HepG2 (cell line): ENCODE data around the gene NOX3. TPM values are rescaled to one million over a fixed set of nuclear protein-coding genes. Genes with fewer than 3 reads are reported as not detected.

Source experiments
- ARID5B ChIP-seq: IDR thresholded peaks from 2 replicates; pipeline ENCODE4 v1.4.0; 2020; ENCODE audit warnings: mild to moderate bottlenecking, missing genetic modification reagents
- DRAP1 ChIP-seq: IDR thresholded peaks from 2 replicates; pipeline ENCODE4 v1.6.1; 2016; ENCODE audit warnings: missing genetic modification reagents, missing compliant biosample characterization
- HMG20B ChIP-seq: conservative IDR thresholded peaks from 2 replicates; pipeline ENCODE4 v1.6.1; 2016; ENCODE audit warnings: missing genetic modification reagents, missing compliant biosample characterization
- NKX3-1 ChIP-seq: sonication (generic); formaldehyde crosslinking; IDR thresholded peaks from 2 replicates; pipeline ENCODE4 v1.5.0; 2020; ENCODE audit warnings: missing genetic modification reagents
- PRPF4 ChIP-seq: fragments of 200-400 bp; formaldehyde crosslinking; IDR thresholded peaks from 2 replicates; pipeline ENCODE4 v1.6.1; 2016; ENCODE audit warnings: low read length, low read depth; ENCODE audit not compliant: poor library complexity, severe bottlenecking
- RFX1 ChIP-seq: fragments of 450-650 bp; IDR thresholded peaks from 2 replicates; pipeline ENCODE4 v1.6.1; 2017
- TAF1 ChIP-seq: sonication (generic); formaldehyde crosslinking; IDR thresholded peaks from 2 replicates; pipeline ENCODE4 v1.4.0; 2020; ENCODE audit warnings: missing genetic modification reagents
- TMF1 ChIP-seq: sonication (generic); formaldehyde crosslinking; IDR thresholded peaks from 2 replicates; pipeline ENCODE4 v1.8.1; 2022; ENCODE audit warnings: low read depth, missing genetic modification reagents
- YEATS2 ChIP-seq: sonication (generic); formaldehyde crosslinking; IDR thresholded peaks from 2 replicates; pipeline ENCODE4 v1.4.0; 2020; ENCODE audit warnings: missing genetic modification reagents, borderline replicate concordance
- ZBTB14 ChIP-seq: sonication (generic); formaldehyde crosslinking; IDR thresholded peaks from 2 replicates; pipeline ENCODE4 v1.4.0; 2020; ENCODE audit warnings: missing genetic modification reagents
- ZHX1 ChIP-seq: sonication (generic); formaldehyde crosslinking; IDR thresholded peaks from 2 replicates; pipeline ENCODE4 v1.8.1; 2022; ENCODE audit warnings: low read depth, mild to moderate bottlenecking, missing genetic modification reagents
- ZNF276 ChIP-seq: sonication (generic); formaldehyde crosslinking; IDR thresholded peaks from 2 replicates; pipeline ENCODE4 v1.4.0; 2020; ENCODE audit warnings: mild to moderate bottlenecking, low read depth, missing genetic modification reagents
- ZNF512B ChIP-seq: sonication (generic); formaldehyde crosslinking; IDR thresholded peaks from 2 replicates; pipeline ENCODE4 v1.5.1; 2020; ENCODE audit warnings: missing genetic modification reagents, mild to moderate bottlenecking, borderline replicate concordance
- ZSCAN21 ChIP-seq: sonication (generic); formaldehyde crosslinking; IDR thresholded peaks from 2 replicates; pipeline ENCODE4 v1.8.0; 2022; ENCODE audit warnings: mild to moderate bottlenecking, missing genetic modification reagents, moderate library complexity, borderline replicate concordance
- polyA plus RNA-seq, 8 experiments: library from polyadenylated mRNA; depleted of rRNA in 3 of 8; stranded (reverse) in 7 of 8; unstranded in 1 of 8; fragments of >200 nt; fragmentation: Illumina TruSeq in 4 of 8; extraction: Trizol in 4 of 8; gene quantifications; 2 replicates each; pipeline versions ENCODE4 v1.2.1 to v1.2.3, GENCODE V29; 2011 to 2016; ENCODE audit warnings: low read depth in 4 of 8, missing spikeins in 1 of 8, mixed read lengths in 1 of 8; ENCODE audit not compliant: insufficient read depth in 1 of 8
- total RNA-seq, 5 experiments: library from RNA; depleted of rRNA; stranded (reverse); fragments of >200 nt; fragmentation: Illumina TruSeq; extraction: Trizol; gene quantifications; 2 replicates each; pipeline ENCODE4 v1.2.3, GENCODE V29; 2016; ENCODE audit warnings: low read depth in 1 of 5

NOX3 gene
- total and polyA plus RNA-seq, 2 of the 13 experiments (the other 11 are each of a cell fraction or from before 2014, with no cell fraction given), result 0.09 to 0.18 TPM

GRCh38 chr6:155444120-155444917 is 11.3 kb downstream of the NOX3 start (continued):
- TF ChIP-seq NKX3-1 (CRISPR knock-in tag), result peak; percentile 30; the same call in 1 of the 2 replicates
- no peak for TF ChIP-seq TMF1 (CRISPR knock-in tag)
- no peak for TF ChIP-seq TAF1 (CRISPR knock-in tag)
- peak; percentile 40 for TF ChIP-seq PRPF4
- TF ChIP-seq ARID5B (CRISPR knock-in tag), result peak; percentile 96
- peak; percentile 83 for TF ChIP-seq HMG20B (CRISPR knock-in tag)
- 0 out of 2 replicates have a peak, but pooled peaks have one; percentile 32 for TF ChIP-seq ZNF512B (CRISPR knock-in tag)
- no peak for TF ChIP-seq ZHX1
- TF ChIP-seq ZNF276, result no peak
- TF ChIP-seq DRAP1 (CRISPR knock-in tag), result peak; percentile 81
- TF ChIP-seq RFX1, result no peak
- TF ChIP-seq YEATS2 (CRISPR knock-in tag), result no peak; the same call in 1 of the 2 replicates
- no peak for TF ChIP-seq ZBTB14 (CRISPR knock-in tag)
- TF ChIP-seq ZSCAN21, result no peak
